GM18505 (cell line): ENCODE data around the gene GPX3.

Experiments
- ATAC-seq: cut with Tn5 transposase; IDR thresholded peaks from one replicate; pipeline ENCODE4 v1.9.1; 2021; ENCODE audit not compliant: unreplicated experiment
- POLR2A ChIP-seq: IDR thresholded peaks from 4 replicates; pipeline ENCODE4 v1.6.1; 2011; ENCODE audit warnings: borderline replicate concordance; ENCODE audit not compliant: insufficient read depth, insufficient read length; ENCODE audit errors: extremely low read depth

GPX3 gene

DNA sequence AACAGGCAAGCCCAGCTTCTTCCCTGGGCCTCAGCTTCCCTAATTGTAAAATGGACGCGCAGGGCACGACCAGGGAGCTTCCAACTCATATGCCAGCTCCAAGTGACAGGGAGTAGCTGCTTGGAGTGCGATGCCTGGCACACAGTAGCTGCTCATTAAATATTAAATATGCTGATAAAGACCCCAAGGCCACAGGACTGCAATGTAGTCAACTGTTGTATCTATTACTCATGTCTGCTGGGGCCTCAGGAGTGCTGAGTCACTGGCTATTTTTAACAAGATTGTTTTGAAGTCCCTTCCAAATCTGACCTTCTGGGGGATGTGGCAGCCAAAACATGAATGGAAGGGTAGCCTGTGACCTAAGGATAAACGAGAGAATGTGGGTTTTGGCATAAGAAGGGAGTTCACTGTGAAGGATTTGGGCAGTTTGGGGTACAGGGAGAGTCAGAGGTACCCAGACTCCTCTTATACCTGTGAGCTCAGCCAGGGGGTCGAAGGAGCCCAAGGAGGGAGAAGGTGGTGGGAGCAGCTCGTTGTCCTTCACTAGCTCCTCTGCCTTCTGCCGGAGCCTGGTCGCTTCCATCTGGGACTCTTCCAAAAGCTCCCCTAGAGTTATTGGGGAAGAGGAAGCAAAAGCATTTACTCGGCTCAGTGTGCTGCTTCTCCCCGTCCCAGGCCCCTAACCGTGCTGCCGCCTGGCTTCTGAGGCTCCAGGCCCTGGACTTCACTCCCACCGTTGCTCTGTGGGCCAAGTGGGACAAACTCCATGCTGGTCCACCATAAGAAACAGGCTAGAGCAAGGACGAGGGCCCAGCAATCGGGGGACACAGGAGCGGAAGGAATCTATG, 43.0 kb downstream of the GPX3 start:
- no peak for ATAC-seq
- no peak for TF ChIP-seq POLR2A

DNA sequence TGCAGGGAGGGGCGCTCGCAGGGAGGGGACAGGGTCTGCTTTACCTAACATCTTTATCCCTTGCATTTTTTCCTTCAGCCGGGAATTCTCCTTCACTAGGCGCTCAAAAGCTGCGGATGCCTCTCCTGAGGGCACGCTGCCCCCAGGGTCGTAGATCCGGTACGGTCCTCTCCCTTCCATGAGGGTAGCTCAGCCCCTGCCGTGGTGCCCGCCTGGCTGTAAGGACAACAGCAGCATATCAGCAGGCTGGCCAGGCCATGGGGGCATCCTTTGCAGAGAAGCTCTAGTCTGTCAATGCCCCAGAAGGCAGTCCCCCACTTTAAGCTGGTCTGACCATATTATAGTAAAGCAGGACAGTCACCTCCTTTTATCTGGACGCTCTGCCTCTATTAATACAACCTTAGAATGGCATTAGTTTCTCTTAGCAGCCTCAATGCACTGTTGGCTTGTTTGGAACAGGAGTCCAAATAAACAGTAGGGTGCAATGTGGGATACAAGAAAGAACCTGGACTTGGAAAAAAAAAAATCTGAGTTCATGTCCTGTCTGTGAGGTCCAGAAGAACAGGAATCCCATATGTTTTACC, 44.6 kb downstream of the GPX3 start:
- no peak for ATAC-seq
- TF ChIP-seq POLR2A, result no peak

DNA sequence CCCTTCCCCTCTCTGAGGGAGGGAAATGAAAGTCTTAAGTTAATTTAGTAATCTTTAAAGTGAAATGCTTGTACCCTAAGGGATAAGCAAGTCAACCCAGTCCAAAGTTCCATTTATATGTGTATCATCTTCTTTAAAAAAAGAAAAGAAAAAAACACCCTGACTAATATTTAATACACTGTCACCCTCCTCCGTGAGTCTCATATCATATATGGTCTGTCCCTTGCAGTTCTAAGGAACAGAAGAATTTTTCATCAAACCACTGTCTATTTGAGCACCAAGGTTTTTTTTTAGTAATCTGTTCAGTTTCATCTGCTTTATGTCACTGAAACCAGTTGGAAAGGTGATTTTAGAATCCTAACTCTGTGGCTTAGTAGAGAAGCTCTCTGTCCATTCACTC, 45.2 kb downstream of the GPX3 start:
- TF ChIP-seq POLR2A, result no peak
- ATAC-seq, result no peak

DNA sequence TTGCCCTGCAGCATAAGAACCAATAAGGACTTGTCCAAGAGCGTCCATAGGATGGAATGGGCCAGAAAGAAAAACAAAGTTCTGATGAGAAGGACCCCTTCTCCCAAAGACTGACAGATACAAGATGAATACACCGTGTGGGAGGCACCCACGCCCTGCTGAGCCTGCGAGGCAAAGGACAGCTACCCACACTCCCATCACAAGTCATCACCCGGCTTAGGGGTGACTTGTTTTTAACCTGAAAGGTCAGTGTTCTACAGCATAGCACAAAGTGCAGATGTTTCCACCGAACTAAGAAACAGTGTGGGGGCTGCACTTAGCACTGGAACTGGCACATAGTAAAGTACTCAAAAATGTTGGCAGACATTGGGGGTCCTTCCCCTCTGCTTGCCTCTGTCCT, 46.5 kb downstream of the GPX3 start:
- no peak for ATAC-seq

DNA sequence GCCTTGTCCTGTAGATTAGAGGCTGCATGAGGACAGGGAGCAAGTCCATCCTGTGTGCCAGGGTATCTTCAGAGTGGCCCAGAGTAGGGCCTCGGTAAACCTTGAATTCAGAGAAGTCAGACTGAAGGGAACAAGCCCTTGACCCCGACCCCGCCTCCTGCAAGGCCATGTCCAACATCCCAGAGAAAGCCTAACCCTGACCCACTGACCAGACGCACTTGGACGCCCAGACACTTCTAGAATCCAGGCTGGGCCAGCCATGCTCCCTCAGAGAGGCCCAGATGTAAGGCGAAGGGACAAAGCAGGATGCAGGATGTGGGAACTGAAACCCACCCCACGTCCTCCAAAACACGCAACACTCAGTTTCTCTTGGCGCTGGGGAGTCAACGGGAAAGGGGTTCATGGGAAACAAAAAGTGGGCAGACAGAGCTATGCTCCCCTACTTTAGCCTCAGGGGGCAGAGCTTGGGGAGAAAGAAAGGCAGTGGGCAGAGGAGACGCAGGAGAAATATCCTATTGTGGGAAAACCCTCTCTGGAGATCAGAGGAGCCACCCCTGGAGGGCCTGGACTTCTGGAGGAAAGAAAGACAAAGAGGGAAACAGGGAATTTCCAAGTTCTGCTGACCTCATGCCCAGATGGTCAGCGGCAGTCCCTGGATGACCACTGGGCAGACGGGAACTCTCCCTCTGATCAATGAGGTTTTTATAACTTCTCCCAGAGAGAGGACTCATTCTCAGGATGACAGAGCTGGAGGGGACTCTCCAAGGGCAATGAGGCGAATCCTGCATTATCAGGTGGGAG, 47.4 kb downstream of the GPX3 start:
- ATAC-seq, result no peak
- no peak for TF ChIP-seq POLR2A

More for the DNA sequence above, 46.5 kb downstream of the GPX3 start:
- no peak for TF ChIP-seq POLR2A

DNA sequence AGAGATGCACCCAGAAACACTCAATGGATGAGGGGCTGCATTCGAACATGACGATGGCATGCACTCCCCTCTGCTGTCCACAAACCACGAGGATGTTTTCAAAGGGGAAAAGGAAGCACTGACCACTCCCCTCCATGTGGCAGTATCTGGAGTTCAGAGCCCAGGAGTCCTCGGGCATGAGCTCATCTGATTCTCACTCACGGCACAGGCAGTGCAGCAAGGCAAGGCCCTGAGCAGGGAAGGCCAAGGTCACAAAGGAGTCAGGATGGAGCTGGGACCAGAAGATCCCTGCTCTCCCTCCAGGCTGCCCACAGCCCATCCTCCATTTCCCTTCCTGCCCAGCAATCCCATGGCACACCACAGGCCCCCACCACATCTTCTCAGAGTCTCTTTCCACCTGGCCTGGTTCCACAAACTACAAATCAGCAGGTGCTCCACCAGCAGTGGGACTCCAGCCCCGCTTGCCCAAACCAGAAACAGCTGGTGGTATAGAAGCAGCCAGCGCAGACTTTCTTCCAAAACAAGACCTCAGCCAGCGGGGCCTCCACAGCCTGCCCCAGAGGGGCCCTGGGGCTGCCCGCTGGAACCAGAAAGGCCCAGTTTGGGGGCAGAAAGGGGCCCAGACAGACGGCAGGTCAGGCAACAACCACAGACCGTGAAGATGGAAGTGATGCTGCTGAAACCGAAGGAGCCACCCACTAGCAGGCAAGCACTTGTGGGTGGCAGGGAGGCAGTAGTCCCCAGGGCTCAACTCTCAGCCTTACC, 48.2 kb downstream of the GPX3 start:
- ATAC-seq, result peak; percentile 44
- peak; percentile 25 for TF ChIP-seq POLR2A

DNA sequence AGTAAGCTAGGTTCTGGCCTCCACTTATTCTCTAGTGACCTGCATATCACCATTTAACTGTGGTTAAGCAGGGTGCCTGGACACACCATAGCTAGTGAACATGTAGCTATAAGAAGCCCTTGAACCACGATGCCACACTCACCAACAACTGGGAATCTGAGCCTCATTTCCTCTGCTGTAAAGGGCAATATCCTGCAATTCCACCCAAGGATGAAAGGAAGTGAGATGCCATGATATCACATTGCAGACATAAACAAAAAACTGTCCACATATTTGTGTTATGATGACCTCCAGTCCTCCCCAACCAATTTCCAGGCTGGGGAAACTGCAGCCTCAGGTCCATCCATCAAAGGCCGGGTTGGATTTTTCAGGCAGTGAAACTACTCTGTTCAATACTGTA, 50.1 kb downstream of the GPX3 start:
- no peak for TF ChIP-seq POLR2A
- no peak for ATAC-seq

DNA sequence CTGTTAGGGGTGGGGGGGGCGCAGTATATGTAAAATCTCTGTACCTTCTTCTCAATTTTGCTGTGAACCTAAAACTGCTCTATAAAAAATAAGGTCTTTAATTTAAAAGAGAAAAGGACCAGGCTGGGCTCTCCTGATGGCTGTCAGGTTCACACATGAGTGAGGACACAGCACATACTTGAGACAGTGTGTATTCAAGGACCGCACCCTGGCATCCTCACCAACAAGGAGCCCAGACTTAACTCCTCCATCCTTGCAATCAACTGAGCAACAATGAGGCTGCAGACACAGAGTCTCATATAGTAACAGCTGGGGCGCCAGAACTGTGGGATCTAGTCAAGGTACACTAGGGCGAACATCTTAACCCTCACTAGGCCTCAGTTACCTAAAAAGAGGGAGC, 50.6 kb downstream of the GPX3 start:
- no peak for ATAC-seq
- no peak for TF ChIP-seq POLR2A

DNA sequence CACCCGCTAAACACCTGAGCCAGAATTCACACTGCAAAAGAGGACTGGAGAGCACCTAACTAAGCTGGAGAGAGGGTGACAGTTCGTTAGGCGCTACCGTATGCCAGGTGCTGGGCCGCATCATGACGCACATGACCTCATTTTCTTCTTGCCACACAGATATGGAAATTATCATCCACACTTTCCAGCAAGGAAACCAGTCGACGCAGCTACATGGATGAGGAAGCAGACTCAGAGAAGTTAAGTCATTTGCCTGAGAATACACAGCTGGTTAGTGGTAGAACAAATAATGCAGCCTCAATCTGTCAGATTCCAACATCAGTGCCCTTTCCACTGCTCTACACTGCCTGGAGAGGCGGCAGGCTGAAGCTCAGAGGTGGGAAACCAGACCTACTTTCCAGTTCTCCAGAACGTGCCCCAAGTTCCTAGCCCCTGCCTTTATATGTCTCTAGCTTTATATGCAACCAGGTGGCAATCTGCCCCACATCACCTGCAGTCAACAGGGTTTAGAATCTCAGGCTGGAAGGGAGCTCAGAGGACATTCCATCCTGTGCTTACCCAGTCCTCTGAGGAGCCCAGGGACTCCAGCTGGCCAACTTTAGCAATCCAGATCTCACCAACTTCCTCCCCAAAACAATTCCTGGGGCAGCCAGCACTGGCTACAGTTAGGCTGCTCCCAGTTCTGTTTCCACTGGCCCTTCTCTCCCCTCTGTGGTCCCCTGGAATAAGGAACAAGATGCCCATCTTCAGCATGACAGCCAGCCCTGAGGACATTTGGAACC, 51.6 kb downstream of the GPX3 start:
- TF ChIP-seq POLR2A, result no peak
- no peak for ATAC-seq

DNA sequence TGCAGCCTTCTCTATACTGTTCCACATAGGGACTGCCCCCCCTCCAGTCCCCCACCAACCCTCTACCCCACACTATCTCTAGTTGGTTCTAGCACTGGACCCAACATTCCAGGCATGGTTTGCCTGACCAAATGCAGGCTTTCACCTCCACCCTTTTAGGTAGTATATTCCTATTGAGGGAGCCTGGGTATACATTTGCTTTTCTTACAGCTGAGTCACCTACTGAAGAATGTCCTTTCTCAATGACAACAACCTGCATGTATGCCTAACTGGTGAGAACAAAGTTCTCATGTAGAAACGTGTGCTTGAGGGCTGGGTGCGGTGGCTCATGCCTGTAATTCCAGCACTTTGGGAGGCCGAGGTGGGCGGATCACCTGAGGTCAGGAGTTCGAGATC, 52.2 kb downstream of the GPX3 start:
- no peak for ATAC-seq
- TF ChIP-seq POLR2A, result no peak

DNA sequence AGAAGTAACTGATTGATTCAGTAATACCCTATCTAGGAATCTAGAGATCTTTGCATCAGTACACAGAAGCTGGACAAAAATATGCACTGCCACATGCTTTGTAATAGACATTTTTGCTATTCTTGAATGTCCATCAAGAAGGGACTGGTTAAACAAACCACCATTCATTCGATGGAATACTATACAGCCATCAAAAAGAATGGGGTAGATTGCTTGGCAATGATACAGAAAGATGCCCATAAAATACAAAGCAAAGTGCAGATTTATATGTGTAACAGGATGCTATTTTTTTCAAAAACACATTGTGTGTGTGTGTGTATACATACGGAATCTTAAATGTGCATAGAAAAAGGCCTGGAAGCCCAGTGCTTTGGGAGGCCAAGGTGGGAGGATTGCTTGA, 52.9 kb downstream of the GPX3 start:
- no peak for ATAC-seq
- TF ChIP-seq POLR2A, result no peak

DNA sequence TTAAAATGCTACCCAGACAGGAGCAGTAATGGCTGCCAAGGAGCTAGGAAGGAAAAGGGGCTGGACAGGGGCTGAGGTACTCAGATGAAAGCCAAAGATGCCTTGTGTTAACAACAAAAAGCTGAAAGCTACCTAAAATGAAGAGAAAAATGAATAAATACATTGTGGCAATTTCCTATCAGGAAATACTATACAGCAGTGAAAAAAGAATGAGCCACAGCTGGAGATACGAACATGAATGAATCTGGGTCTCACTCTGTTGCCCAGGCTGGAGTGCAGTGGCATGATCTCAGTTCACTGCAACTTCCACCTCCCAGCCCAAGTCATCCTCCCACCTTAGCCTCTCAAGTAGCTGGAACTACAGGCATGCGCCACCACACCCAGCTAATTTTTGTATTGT, 54.2 kb downstream of the GPX3 start:
- ATAC-seq, result no peak
- TF ChIP-seq POLR2A, result no peak
